OCI-LY3 (cell line): Measurements from ENCODE around the gene AK4.

Experiments used
- CTCF ChIP-seq: fragments of 200-600, 300-600 bp; sonication (generic); IDR thresholded peaks from 2 replicates; pipeline ENCODE4 v1.5.1; 2014; ENCODE audit warnings: antibody characterized with exemption, low read length, low read depth
- EZH2phosphoT487 ChIP-seq: fragments of 200-600 bp; shearing (Covaris generic); IDR thresholded peaks from 2 replicates; pipeline ENCODE4 v1.6.1; 2018; ENCODE audit warnings: antibody characterized with exemption, mixed run types, low read depth

GRCh38 chr1:65149351-65150107 is 1.5 kb downstream of the AK4 start:
- no peak for TF ChIP-seq CTCF
- TF ChIP-seq EZH2phosphoT487 = no peak
